Activated naive CD4-positive, alpha-beta T cell treated with anti-CD3 and anti-CD28 coated beads, Interleukin-2, amount 50 U/mL, for 72 hours (primary cell): ENCODE measurements around the gene TRPC4AP. TPM values are rescaled to one million over a fixed set of nuclear protein-coding genes. Genes with fewer than 3 reads are reported as not detected.

Source experiments
- ATAC-seq, 2 donors: fragments of 150-1000 bp; cut with Tn5 transposase; 2 replicates each; pipeline ENCODE4 v1.10.0; 2021; ENCODE audit warnings: mild to moderate bottlenecking in 2 of 2, moderate library complexity in 2 of 2
- DNase-seq, 2 donors: peaks; one replicate each; pipeline ENCODE4 v3.0.0; 2021 to 2022; ENCODE audit warnings: low spot score in 2 of 2
- H3K27ac Mint-ChIP-seq, 2 donors: one replicate each; pipeline ENCODE4 v1.8.0; 2022; ENCODE audit warnings: mild to moderate bottlenecking in 2 of 2, mixed read lengths in 2 of 2
- H3K36me3 Mint-ChIP-seq, 2 donors: one replicate each; pipeline ENCODE4 v1.8.0; 2022; ENCODE audit warnings: mixed read lengths in 2 of 2
- H3K9me3 Mint-ChIP-seq, 2 donors: one replicate each; pipeline ENCODE4 v1.8.0; 2022; ENCODE audit warnings: mixed read lengths in 2 of 2
- total RNA-seq, 2 donors: library from RNA; stranded (reverse); gene quantifications; one replicate each; pipeline ENCODE4 v1.2.3, GENCODE V29; 2022

TRPC4AP gene
- total RNA-seq, 2 donors from 2014 or later: 44.6 to 51.3 TPM

DNA sequence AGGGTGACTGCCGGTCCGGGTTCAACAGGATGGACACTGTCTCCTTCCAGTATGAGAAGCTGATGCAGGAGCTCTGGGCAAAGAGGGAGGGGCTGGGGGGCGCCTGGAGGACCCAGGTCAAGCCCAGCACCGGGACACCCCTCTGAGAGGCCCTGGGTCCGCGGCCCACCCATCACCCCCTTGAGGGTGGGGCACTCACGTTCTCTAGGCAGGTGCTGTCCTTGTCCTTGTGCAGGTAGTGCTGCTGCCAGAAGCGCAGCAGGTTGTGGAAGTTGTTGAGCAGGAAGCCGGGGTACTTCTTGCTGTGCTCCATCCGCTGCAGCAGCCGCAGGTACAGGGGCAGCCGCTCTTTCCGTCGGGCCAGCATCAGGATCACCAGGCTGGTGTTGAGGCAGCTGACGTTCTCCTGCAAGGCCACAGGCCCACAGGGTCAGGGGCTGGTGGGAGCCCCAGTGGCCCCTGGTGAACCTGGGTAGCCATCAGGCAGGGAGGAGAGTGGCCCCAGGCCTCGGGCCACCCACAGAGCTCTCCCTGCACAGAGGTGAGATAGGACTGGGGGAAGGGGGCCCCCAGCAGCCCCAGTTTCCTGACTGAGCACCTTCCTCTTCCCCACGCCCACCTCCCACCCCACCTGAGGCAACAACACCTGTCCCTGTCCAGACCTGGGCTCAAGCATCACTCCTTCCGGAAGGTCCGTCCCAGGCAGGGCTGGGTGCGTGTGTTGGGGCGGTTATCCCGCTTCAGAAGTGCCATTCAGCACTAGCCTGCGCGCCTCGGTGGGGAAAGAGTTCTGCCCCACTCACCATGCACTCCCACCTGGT lies 89.2 kb downstream of the TRPC4AP start:
- H3K36me3 Mint-ChIP-seq: no peaks in the 10 kb centered on the region
- H3K9me3 Mint-ChIP-seq: no peaks in the 10 kb centered on the region
- DNase-seq: no peak
- ATAC-seq: no peak
- H3K27ac Mint-ChIP-seq: no peak overlapping the region

DNA sequence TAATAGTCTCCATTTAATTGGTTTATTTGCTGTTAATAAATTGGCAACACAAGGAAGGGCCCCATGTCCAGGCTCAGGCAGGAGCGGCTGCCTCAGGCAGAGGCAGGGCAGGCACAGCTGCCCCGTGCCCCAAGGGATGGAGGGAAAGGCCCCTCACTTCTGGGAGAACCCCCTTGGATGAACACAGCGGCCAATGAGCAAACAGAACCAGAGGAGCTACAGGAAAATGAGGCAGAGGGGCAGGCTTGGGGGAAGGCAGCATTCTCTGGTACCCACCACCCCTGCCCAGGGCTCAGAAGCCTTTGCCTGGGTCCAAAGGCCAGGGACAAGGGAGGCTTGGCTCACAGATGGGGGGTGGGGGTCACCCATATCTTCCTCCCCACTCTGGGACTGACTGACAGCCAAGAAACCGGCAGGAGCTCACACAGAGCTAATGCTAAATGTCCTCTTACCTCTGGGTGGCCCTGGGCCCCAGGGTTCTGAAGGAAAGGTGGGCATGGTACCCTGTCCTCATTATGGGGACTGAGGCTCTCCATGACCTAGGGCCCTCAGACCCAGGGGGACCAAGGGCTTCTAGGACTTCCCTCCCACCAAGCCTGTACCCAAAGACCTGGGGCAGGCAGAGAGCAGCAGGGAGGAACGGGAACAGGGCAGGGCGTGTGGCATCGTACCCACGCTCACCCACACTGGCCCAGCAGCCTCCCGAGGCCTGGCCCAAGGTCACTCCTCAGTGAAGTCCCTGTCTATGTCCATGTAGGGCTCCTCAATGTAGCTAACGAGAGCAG lies 90.0 kb downstream of the TRPC4AP start:
- ATAC-seq (no peak), DNase-seq (no peak)
- Mint-ChIP-seq H3K36me3 (no peaks in the 10 kb centered on the region), H3K27ac (peak overlapping the region; percentile 17 to 65), H3K9me3 (no peaks in the 10 kb centered on the region)

DNA sequence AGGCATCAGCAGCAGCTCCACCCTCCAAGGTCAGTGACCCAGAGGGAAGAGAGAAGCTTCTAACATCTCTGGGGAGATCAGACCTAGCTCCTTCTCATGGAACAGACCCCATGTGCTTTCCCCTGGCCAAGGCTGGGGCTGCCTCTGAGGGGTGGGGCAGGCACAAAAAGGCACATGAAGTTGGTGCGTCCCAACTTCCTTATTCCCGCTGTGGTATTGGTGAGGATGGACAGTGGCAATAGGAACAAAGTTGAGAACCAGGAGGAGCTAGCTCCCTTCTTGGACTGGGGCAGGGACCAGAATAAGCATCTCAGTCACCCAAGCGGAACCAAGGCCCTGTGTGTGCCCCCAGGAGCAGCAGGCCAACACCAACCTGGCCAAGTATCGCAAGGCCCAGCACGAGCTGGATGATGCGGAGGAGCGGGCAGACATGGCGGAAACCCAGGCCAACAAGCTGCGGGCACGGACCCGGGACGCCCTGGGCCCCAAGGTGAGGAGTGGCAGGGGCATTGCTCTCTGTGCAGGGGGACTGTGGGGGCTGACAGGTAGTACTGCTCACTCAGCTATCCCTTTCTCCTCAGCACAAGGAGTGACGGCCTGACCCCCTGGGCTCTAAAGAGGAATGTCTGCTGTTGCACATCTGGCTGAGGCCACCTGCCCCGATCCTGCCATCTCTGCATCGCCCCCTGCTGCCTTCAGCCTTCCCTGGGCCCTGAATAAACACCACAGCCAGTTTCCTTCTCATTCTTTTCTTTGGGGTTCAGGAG lies 90.8 kb downstream of the TRPC4AP start:
- no peaks in the 10 kb centered on the region for H3K36me3 Mint-ChIP-seq
- no peaks in the 10 kb centered on the region for H3K9me3 Mint-ChIP-seq
- DNase-seq: no peak
- peak overlapping the region in 1 of 2 donors; percentile 65 for H3K27ac Mint-ChIP-seq
- no peak for ATAC-seq

DNA sequence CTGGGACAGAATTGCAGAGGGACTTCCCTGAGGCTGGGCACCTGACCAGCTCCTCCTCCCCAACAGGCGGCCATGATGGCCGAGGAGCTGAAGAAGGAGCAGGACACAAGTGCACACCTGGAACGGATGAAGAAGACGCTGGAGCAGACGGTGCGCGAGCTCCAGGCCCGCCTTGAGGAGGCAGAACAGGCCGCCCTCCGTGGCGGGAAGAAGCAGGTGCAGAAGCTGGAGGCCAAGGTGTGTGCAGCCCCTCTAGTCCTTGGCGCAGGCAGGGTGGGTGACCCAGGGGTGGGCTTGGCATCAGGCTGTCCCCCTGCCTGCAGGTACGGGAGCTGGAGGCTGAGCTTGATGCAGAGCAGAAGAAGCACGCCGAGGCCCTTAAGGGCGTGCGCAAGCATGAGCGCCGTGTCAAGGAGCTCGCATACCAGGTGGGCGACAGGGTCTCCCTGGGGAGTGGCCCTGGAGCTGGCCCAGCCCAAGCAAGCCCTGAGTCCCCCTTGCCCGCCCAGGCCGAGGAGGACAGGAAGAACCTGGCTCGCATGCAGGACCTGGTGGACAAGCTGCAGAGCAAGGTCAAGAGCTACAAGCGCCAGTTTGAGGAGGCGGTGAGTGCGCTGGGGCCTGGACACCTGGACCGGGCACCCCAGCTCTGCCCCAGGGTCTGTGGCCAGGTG lies 91.5 kb downstream of the TRPC4AP start:
- no peaks in the 10 kb centered on the region for H3K9me3 Mint-ChIP-seq
- no peak for DNase-seq
- peak overlapping the region; percentile 60 to 85 for H3K27ac Mint-ChIP-seq
- peaks cover 0 to 4% of the 10 kb centered on the region in 2 donors for H3K36me3 Mint-ChIP-seq
- ATAC-seq: no peak

DNA sequence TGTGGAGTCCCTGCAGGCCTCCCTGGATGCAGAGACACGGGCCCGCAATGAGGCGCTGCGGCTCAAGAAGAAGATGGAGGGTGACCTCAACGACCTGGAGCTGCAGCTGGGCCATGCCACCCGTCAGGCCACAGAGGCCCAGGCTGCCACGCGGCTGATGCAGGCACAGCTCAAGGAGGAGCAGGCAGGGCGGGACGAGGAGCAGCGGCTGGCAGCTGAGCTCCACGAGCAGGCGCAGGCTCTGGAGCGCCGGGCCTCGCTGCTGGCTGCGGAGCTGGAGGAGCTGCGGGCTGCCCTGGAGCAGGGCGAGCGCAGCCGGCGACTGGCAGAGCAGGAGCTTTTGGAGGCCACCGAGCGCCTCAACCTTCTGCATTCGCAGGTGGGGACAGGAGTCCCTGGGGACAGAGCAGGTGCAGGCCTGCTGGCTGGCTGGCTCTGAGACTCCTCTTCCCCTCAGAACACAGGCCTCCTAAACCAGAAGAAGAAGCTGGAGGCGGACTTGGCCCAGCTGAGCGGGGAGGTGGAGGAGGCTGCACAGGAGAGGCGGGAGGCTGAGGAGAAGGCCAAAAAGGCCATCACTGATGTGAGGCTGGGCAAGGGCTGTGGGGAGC lies 92.2 kb downstream of the TRPC4AP start:
- ATAC-seq: no peak

DNA sequence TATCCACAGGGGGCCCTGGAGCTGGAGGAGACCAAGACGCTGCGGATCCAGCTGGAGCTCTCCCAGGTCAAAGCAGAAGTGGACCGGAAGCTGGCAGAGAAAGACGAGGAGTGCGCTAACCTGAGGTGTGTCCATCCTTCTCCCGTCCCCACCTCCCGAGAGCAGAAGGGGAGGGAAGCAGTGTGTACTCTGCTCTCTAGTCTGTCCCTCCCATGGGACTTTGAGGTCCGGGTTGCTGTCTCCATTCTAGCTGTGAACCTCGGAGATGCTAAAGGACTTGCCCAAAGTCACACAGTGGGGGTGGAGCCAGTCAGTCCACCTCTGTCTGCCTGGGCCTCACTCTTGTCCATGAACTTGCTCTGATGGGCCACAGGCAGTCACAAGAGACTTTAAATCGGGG lies 92.8 kb downstream of the TRPC4AP start:
- DNase-seq (no peak), ATAC-seq (no peak)
- H3K27ac Mint-ChIP-seq: peak overlapping the region in 1 of 2 donors; percentile 36
- H3K9me3 Mint-ChIP-seq: no peaks in the 10 kb centered on the region
- H3K36me3 Mint-ChIP-seq: peaks cover 0 to 6% of the 10 kb centered on the region in 2 donors

More for the DNA sequence above, 92.2 kb downstream of the TRPC4AP start:
- peaks cover 0 to 6% of the 10 kb centered on the region in 2 donors for H3K36me3 Mint-ChIP-seq
- H3K27ac Mint-ChIP-seq: peak overlapping the region; percentile 60 to 85
- DNase-seq: no peak
- H3K9me3 Mint-ChIP-seq: no peaks in the 10 kb centered on the region

DNA sequence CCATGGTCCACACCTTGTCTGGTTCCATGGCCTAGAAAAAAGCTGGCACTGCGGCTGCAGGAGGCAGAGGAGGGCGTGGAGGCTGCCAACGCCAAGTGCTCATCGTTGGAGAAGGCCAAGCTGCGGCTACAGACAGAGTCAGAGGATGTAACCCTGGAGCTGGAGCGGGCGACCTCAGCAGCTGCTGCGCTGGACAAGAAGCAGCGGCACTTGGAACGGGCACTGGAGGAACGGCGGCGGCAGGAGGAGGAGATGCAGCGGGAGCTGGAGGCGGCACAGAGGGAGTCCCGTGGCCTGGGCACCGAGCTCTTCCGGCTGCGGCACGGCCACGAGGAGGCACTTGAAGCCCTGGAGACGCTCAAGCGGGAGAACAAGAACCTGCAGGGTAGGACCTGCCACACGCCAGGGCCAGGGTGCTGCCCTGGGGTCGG lies 93.6 kb downstream of the TRPC4AP start:
- Mint-ChIP-seq H3K9me3 (no peaks in the 10 kb centered on the region), H3K36me3 (peaks cover 0 to 6% of the 10 kb centered on the region in 2 donors), H3K27ac (peak overlapping the region in 1 of 2 donors; percentile 68)
- DNase-seq (no peak), ATAC-seq (no peak)

DNA sequence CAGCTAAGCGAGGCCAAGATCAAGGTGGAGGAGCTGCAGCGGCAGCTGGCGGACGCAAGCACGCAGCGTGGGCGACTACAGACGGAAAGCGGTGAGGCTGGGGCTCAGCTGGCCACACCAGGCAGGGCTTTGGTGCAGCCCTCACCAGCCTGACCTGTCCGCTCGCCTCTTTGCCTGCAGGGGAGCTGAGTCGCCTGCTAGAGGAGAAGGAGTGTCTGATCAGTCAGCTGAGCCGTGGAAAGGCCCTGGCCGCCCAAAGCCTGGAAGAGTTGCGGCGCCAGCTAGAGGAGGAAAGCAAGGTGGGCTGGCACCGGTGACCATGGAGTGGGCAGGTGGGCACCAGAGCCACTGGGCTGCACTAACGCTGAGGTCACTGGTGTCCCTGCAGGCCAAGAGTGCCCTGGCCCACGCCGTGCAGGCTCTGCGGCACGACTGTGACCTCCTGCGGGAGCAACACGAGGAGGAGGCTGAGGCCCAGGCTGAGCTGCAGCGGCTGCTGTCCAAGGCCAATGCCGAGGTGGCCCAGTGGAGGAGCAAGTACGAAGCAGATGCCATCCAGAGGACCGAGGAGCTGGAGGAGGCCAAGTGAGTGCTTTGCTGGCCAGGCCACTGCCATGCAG lies 94.2 kb downstream of the TRPC4AP start:
- H3K27ac Mint-ChIP-seq: peak overlapping the region; percentile 68 to 89

DNA sequence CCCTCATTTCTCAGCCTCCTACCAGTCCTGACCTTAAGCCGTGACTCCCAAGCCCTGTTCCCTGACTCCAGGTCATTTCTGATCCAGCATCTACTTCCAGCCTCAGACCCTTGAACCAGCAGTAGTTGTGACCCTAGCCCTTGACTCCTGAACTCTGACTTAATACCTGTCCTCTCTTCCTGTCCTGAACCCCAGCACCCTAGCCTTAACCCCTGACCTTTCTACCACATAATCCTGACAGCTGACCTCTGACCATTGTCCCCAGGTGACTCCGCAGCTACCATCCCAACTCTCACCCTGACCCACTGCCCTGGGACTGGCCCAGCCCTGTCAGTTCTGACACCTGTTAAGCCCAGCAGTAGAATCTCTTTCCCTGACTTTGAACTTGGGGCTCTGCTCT lies 94.8 kb downstream of the TRPC4AP start:
- peak overlapping the region; percentile 68 to 89 for H3K27ac Mint-ChIP-seq

More for the DNA sequence above, 94.2 kb downstream of the TRPC4AP start:
- DNase-seq: no peak
- ATAC-seq: no peak
- Mint-ChIP-seq H3K36me3 (peaks cover 0 to 6% of the 10 kb centered on the region in 2 donors), H3K9me3 (no peaks in the 10 kb centered on the region)

DNA sequence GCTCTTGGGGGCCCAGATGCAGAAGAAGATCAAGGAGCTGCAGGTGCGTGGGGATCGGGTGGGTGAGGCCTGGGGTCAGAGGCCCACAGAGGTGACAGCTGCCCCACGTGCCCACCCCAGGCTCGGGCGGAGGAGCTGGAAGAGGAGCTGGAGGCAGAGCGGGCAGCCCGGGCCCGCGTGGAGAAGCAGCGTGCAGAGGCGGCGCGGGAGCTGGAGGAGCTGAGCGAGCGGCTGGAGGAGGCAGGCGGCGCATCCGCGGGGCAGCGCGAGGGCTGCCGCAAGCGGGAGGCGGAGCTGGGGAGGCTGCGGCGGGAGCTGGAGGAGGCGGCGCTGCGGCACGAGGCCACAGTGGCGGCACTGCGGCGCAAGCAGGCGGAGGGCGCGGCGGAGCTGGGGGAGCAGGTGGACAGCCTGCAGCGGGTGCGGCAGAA lies 95.5 kb downstream of the TRPC4AP start:
- DNase-seq (no peak), ATAC-seq (peak in 1 of 2 donors; percentile 23)
- Mint-ChIP-seq H3K36me3 (peaks cover 0 to 6% of the 10 kb centered on the region in 2 donors), H3K27ac (peak overlapping the region in 1 of 2 donors; percentile 68), H3K9me3 (no peaks in the 10 kb centered on the region)

More for the DNA sequence above, 94.8 kb downstream of the TRPC4AP start:
- no peak for DNase-seq
- H3K9me3 Mint-ChIP-seq: no peaks in the 10 kb centered on the region
- ATAC-seq: no peak
- peaks cover 0 to 6% of the 10 kb centered on the region in 2 donors for H3K36me3 Mint-ChIP-seq

DNA sequence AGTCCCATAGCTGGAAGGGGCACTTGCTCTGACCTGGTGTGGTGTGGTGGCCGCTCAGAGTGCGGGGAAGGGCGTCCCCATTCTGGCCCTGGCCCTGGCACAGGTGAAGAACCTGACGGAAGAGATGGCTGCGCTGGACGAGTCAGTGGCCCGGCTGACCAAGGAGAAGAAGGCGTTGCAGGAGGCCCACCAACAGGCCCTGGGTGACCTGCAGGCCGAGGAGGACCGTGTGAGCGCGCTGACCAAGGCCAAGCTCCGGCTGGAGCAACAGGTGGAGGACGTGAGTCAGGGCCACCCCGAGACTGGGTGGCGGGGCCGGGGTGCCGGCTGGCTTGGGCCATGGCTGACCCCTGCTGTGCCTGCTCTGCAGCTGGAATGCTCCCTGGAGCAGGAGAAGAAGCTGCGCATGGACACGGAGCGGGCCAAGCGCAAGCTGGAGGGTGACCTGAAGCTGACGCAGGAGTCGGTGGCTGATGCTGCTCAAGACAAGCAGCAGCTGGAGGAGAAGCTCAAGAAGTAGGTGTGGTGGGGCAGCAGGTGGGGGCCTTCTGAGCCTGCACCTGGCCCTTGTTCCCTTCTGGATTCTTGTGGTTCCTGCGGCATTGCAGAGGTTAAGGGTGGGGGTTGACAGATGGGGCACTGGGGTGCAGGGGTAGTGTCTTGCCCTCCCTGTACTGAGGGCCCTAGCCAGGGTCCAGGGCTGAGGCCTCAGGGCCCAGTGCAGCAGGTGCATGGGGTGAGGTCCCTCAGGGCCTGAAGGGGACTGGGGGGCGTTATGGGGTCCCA lies 96.2 kb downstream of the TRPC4AP start:
- ATAC-seq (peak in 1 of 2 donors; percentile 7), DNase-seq (no peak)
- Mint-ChIP-seq H3K27ac (peak overlapping the region; percentile 30 to 86), H3K36me3 (peaks cover 0 to 6% of the 10 kb centered on the region in 2 donors), H3K9me3 (no peaks in the 10 kb centered on the region)

DNA sequence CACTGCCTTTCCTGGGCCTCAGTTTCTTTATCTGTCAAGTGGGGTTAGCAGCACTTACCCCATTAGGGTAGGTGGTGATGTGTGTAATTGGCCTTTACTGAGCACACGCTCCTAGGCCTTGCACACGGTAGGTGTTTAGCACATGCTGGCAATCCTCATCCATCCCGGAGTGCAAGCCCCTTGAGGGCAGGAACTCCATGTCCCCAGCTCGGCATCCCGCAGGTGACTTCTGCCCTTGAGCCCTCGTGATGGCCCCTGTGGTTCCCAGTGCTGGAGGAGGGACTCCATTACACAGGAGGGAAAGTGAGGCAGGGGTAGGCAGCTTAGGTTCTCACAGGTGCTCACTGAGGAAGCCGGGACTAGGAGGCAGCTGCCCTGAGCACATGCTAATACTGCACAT lies 96.9 kb downstream of the TRPC4AP start:
- H3K27ac Mint-ChIP-seq: peak overlapping the region; percentile 30 to 86

DNA sequence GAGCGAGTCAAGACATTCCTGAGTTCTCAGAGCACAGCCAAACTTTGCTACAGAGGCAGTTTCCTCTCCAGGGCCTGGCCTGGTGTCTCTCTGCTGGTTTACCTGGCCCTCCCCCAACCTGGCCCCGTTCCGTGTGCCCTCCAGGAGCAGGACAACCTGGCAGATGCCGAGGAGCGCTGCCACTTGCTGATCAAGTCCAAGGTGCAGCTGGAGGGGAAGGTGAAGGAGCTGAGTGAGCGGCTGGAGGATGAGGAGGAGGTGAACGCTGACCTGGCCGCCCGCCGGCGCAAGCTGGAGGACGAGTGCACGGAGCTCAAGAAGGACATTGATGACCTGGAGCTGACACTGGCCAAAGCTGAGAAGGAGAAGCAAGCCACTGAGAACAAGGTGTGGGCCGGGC lies 97.4 kb downstream of the TRPC4AP start:
- DNase-seq (no peak), ATAC-seq (no peak)
- Mint-ChIP-seq H3K36me3 (peaks cover 0 to 6% of the 10 kb centered on the region in 2 donors), H3K27ac (no peak overlapping the region), H3K9me3 (no peaks in the 10 kb centered on the region)

More for the DNA sequence above, 96.9 kb downstream of the TRPC4AP start:
- DNase-seq (no peak), ATAC-seq (no peak)
- Mint-ChIP-seq H3K9me3 (no peaks in the 10 kb centered on the region), H3K36me3 (peaks cover 0 to 6% of the 10 kb centered on the region in 2 donors)

DNA sequence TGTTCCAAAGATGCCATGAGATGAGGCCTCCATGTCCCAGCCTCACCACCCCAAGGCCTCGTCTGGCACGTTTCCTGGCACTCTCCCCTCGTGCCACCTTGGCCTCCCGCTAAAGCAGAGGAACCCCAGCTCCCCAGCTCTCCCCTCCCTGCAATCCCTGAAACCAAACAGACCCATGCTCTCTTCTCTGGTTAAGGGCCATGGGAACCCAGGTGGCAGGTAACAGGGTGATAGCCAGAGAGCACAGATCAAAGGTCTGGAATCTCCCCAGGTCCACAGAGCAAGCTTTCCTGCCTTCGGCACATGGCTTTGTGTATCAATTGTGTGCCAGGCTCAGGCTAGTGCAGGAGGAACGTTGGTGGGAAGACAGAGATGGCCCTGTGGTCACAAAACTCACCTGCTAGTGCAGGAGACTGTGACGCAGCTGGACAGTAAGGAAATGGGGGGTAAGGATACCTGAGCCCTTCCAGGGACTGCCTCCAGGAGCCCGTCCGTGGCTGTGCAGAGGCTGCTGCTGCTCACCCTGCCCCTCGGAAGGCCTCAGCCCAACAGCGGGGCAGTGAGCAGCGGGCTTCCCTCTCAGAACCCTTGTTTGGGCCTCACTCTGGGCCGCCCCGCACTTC lies 98.0 kb downstream of the TRPC4AP start:
- ATAC-seq: no peak
- no peaks in the 10 kb centered on the region for H3K9me3 Mint-ChIP-seq
- DNase-seq: no peak
- H3K27ac Mint-ChIP-seq: peak overlapping the region in 1 of 2 donors; percentile 38
- peaks cover 0 to 6% of the 10 kb centered on the region in 2 donors for H3K36me3 Mint-ChIP-seq
